ENCODE results near the gene KCNJ16.
"Not testable (repeated sequence)": the region's sequence is repeated elsewhere in the genome, so short reads cannot be mapped to it uniquely, and the experiment has no call there.

The KCNJ16 gene

GRCh38 chr17:70074956-70075355 lies at the start of gene KCNJ16:
KCNJ16 (plus strand) TSS chr17:70075225; CDS start chr17:70132088, 56,863 bp downstream.
- DNase-seq, result no peak

DNA sequence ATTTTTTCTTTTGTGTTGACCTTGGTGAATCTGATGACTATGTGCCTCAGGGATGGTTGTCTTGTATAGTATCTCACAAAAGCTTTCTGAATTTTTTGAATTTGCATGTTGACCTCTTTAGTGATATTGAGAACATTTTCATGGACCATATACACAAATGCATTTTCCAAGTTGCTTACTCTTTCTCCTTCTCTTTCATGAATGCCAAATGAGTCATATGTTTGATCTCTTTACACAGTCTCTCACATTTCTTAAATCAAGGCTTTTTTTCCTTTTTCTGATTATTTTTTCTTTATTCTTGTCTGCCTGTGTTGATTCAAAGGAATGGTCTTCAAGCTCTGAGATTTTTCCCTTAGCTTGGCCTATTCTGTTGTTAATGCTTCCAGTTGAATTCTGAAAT lies 46.6 kb upstream of the KCNJ16 start:
- no peak for DNase-seq

- DNase-seq, result no peak
These were observed 45.9 kb upstream of the KCNJ16 start for GRCh38 chr17:70028978-70029767.

GRCh38 chr17:70030371-70030770 lies 44.7 kb upstream of the KCNJ16 start:
- no peak for DNase-seq

DNA sequence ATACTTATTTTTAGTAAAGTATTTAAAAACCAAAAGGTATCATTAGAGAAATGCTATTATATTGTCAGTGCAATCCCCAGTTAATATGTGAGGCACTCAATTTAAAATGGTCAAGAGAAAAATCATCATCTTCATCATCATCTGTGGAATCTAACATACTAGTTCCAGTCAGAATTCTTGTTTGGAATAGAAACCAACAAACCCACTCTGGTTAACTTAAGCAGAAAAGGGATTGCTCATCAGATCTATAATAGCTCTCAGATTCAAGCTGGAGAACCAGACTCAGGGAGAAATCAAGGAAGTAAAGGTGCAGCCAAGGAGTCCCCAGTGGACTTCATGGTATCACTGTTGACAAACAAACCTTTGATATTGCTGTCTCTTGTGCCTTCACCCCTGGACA lies 43.7 kb upstream of the KCNJ16 start:
- no peak for DNase-seq

GRCh38 chr17:70033165-70033564 lies 41.9 kb upstream of the KCNJ16 start:
- no peak for DNase-seq

- no peak for DNase-seq
These were observed 40.9 kb upstream of the KCNJ16 start for GRCh38 chr17:70034158-70034557.

DNA sequence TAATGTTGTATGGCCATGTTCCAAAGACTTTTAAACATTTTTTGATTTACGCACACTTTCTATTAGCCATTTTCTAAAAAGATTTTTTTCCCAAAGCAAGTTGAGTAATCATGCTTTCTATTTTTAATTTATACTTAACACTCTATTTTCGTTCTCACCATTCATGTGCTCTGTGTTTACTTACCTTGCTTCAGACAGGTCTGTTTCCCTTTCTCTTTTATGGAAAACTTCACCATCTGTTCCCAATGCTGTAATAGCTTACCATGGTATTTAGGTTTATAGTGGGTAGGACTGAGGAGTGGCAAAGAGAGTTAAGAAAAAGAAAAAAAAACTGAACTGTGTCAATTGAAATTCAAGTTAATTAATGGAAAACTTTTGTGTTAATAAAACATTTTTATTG lies 37.5 kb upstream of the KCNJ16 start:
- no peak for DNase-seq

DNA sequence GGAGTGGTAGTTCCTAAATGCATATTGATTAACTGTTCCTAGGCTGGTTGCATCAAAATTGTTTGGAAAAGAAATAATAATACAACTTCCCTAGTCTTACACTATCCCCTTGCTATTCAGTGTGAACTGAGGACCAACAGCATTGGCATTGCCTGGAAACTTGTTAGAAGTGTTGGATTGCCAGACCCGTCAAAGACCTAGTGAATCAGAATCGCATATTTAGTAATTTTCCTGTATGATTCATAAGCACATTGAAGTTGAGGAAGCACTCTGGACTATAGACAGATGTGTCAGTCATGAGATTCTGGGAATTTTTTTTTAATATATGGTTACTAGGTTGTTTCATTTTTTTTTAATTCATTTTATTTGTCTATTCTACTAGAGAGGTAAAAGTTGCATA lies 34.7 kb upstream of the KCNJ16 start:
- DNase-seq, result peak; percentile 73 to 87

DNA sequence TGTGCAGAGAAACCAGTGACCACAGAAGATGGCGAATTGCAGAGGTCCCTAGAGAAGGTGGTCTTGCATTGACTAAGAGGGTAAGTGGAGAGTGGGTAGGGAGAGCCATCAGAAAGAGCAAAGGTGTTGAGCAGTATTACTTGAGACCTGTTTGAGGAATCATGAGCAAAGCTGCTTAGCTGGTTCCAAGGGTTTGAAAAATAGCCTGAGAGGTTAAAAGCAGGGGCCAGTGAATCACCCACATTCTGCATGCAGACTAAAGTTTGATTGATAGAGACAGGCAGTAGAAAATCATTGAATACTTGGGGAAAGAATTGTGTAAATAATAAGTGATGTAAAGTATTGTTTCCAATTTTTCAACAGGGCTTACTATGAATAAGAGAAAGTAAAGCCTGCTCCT lies 34.0 kb upstream of the KCNJ16 start:
- no peak for DNase-seq

DNA sequence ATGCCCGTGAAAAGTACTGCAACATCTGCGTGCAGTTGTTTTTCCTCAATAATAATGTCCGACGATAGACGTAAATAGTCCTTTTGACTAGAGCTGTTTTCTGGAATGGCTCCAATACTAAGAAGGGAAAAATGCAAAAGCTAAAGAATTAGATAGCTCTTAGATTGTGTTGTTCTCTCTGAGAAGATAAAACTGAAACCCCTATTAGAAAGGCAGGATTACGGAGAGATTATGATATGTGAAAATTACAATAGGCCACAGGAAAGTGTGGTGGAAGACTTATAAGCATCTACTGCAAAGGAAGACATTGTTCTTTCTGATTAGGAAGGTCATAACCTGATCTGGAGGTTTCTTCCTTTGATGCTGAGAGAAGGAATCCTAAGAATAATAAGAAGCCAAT lies 33.5 kb upstream of the KCNJ16 start:
- no peak for DNase-seq

DNA sequence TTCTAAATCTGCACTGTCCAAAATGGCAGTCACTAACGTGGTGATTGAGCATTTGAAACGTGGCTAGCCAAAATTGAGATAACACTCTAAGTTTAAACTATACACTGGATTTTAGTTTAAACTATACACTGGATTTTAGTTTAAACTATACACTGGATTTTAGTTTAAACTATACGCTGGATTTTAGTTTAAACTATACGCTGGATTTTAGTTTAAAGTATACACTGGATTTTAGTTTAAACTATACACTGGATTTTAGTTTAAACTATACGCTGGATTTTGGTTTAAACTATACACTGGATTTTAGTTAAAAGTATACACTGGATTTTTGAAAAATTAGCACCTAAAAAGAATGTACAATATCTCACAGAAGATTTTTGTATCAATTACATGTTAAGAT lies 29.2 kb upstream of the KCNJ16 start:
- DNase-seq, result not testable (repeated sequence)

GRCh38 chr17:70047619-70048419 lies 27.2 kb upstream of the KCNJ16 start:
- DNase-seq, result no peak

DNA sequence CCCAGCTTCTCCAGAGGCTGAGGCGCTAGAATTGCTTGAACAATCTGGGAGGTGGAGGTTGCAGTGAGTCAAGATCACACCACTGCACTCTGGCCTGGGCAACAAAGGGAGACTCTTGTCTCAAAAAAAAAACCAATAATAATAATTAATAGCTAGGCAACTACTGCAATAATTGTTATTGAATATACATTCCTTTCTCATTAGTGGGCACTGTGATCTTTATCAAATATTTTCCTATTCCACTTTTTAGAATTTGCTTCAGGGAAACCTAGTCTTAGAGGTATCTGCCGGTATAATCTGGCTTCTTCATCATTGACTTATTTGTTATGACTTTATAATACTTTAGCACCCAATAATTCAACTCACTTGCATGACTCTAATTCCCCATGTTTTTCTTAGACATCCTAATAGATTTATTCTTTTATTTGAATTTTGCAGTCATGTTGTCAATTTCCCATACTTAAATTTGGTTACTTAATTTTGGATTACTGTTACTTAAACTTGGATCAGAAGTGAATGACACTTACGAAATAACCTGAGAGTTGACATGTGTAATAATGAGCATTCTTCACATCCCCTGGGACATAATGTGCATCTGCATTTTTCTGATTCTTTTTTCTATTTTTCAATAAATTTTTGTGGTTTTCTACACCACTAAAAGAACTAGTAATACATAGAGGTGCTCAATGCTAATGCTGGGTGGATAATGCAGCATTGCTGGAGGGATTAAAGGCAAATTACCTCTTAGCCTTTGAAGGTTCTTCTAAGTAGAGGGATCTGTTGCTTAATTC lies 25.0 kb upstream of the KCNJ16 start:
- DNase-seq, result no peak

GRCh38 chr17:70050931-70051330 lies 24.1 kb upstream of the KCNJ16 start:
- DNase-seq, result no peak

DNA sequence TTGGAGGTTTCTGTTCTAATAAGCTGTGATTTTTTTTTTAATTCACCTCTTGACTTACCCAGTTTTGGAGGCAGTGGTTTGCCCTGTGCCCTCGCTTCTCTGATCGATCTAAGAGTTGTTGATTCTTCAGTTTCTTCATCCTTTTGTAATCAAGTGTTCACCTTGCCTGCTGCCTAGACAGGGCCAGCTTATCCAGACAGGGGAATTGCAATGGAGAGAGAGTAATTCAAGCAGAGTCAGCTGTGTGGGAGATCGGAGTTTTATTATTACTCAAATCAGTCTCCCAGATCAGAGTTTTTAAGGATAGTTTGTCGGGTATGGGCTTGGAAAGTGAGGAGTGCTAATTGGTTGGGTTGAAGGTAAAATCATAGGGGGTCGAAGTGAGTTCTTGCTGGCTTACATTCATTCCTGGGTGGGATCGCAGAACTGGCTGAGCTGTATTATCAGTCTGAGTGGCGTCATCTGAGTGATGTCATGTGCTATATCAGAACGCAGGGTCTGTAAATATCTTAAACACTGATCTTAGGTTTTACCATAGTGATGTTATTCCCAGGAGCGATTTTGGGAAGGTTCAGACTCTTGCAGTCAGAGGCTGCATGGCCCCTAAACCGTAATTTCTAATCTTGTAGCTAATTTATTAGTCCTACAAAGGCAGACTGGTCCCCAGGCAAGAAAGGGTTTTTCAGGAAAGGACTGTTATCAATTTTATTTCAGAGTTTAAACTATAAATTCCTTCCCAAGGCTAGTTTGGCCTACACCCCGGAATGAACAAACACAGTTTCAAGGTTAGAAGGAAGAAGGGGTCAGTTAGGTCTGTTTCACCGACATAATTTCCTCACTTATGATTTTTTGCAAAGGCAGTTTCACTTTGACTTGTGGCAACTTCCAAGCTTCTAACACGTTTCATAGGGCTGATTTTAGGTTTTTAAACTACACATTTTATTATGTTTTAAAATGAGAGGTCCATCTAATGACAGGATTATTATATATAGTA lies 21.5 kb upstream of the KCNJ16 start:
- DNase-seq, result no peak

DNA sequence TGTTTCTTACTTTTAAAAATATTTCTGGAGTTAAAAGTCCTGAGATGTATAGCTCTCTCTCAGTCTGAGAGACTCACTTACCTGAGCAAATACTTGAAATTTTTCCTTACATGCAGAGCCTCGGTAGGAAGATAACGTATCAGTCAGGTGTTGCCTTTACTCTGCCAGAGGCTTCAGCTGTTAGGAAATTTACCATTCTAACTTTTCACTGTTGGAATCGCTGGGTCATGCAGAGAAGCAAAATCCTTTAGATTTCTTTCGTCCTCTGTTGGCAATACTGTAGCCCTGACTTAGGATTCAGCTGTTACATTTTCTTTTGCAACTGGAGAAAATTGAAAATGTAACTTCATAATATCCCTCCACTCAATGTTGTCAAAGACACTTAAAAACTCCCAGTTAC lies 20.0 kb upstream of the KCNJ16 start:
- DNase-seq, result no peak

GRCh38 chr17:70059071-70059470 lies 16.0 kb upstream of the KCNJ16 start:
- no peak for DNase-seq

DNA sequence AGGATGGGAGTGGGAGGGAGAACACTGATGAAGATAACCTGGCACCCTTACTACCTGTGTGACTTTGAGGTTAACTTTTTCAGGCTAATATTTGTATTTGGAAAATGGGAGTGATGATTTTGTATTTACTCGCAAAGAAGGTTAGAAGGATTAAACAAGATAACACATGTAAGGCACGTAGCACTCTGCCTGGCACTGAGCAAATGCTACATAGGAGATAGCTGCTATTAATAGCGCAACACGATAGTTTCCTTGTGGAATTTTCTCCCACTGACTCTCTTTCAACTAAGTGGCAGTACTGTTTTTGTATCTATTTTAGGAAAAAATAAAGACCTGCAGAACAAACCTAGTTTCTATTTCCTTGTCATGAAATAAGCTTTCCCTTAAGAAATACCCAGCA lies 15.4 kb upstream of the KCNJ16 start:
- no peak for DNase-seq

GRCh38 chr17:70060415-70060814 lies 14.6 kb upstream of the KCNJ16 start:
- DNase-seq, result no peak

DNA sequence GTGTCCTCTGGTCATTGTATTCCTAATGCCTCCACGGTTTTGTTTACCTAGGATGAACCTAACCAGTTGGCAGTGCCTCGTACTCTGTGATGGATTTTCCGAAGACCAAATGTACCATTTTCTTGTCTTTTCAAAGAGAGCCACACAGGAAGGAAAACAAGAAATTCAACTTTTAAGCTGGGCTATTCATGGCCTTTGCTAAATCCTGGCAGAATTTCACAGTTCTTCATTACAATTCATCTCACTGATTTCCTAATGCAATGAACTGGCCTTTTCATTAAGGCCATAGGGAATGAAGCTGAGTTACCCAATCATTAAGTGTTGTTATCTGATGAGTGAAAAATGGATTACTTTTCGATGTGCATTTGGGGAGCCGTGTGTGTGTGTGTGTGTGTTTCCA lies 7.9 kb upstream of the KCNJ16 start:
- DNase-seq, result no peak
